Glomerular endothelial cell (primary cell): Measurements from ENCODE around the gene LIMS2. TPM values are rescaled to one million over a fixed set of nuclear protein-coding genes. Genes with fewer than 3 reads are reported as not detected.

ENCODE experiments used
- DNase-seq: peaks from one replicate; pipeline ENCODE4 v3.0.0-alpha.2; 2011; ENCODE audit warnings: low read depth, low spot score; ENCODE audit errors: extremely low read depth
- total RNA-seq: library from RNA; depleted of rRNA; stranded (reverse); fragments of >200 nt; gene quantifications from 2 replicates; pipeline ENCODE4 v1.2.3, GENCODE V29; 2015

The LIMS2 gene
- total RNA-seq, result 15.6 and 22.9 TPM in 2 replicates

- DNase-seq, result no peak
Observed at GRCh38 chr2:127675331-127676261, at the start of gene LIMS2. Gene LIMS2, minus strand, starts transcription at chr2:127675530. Its CDS starts 506 bp downstream, at chr2:127675024.

GRCh38 chr2:127722807-127723206 is 47.5 kb upstream of the LIMS2 start:
- no peak for DNase-seq

- DNase-seq, result no peak
Observed at GRCh38 chr2:127721978-127722355, 46.6 kb upstream of the LIMS2 start.

- no peak for DNase-seq
Observed at GRCh38 chr2:127721311-127721977, 46.1 kb upstream of the LIMS2 start.

GRCh38 chr2:127719301-127720218 is 44.2 kb upstream of the LIMS2 start:
- no peak for DNase-seq

- no peak for DNase-seq
Observed at GRCh38 chr2:127718271-127718670, 42.9 kb upstream of the LIMS2 start.

GRCh38 chr2:127715778-127716449 is 40.6 kb upstream of the LIMS2 start:
- no peak for DNase-seq

GRCh38 chr2:127713562-127713961 is 38.2 kb upstream of the LIMS2 start:
- no peak for DNase-seq

- DNase-seq, result no peak
Observed at GRCh38 chr2:127712999-127713398, 37.7 kb upstream of the LIMS2 start.

- DNase-seq, result no peak
Observed at GRCh38 chr2:127709336-127709735, 34.0 kb upstream of the LIMS2 start.

- no peak for DNase-seq
Observed at GRCh38 chr2:127707890-127708648, 32.7 kb upstream of the LIMS2 start.

GRCh38 chr2:127706215-127706990 is 31.1 kb upstream of the LIMS2 start:
- DNase-seq, result no peak

GRCh38 chr2:127705391-127706065 is 30.2 kb upstream of the LIMS2 start:
- DNase-seq, result no peak

- DNase-seq, result no peak
Observed at GRCh38 chr2:127704641-127705390, 29.5 kb upstream of the LIMS2 start.

GRCh38 chr2:127703282-127703681 is 28.0 kb upstream of the LIMS2 start:
- no peak for DNase-seq

- no peak for DNase-seq
Observed at GRCh38 chr2:127702395-127703009, 27.2 kb upstream of the LIMS2 start.
